Ectodermal cell (in vitro differentiated cells): ENCODE results near the gene KLRC3.
"Not testable (repeated sequence)": the region's sequence is repeated elsewhere in the genome, so short reads cannot be mapped to it uniquely, and the experiment has no call there.

Source experiments
- H3K27ac ChIP-seq: 2 replicates; pipeline ENCODE4 v1.7.0; 2013; ENCODE audit warnings: mild to moderate bottlenecking, low read depth, low read length; ENCODE audit not compliant: insufficient read depth, poor library complexity, severe bottlenecking
- H3K27me3 ChIP-seq: 2 replicates; pipeline ENCODE4 v1.7.0; 2013; ENCODE audit warnings: mild to moderate bottlenecking, low read length; ENCODE audit not compliant: insufficient read depth, control insufficient read depth, poor library complexity, severe bottlenecking
- H3K36me3 ChIP-seq: one replicate; pipeline ENCODE4 v1.7.0; 2013; ENCODE audit warnings: low read length; ENCODE audit not compliant: control insufficient read depth, insufficient read depth
- H3K4me1 ChIP-seq: one replicate; pipeline ENCODE4 v1.7.0; 2013; ENCODE audit warnings: low read length; ENCODE audit not compliant: control insufficient read depth, insufficient read depth
- H3K4me3 ChIP-seq: 2 replicates; pipeline ENCODE4 v1.7.0; 2013; ENCODE audit warnings: low read depth, low read length, control low read depth; ENCODE audit not compliant: insufficient read depth
- H3K9me3 ChIP-seq: 2 replicates; pipeline ENCODE4 v1.7.0; 2013; ENCODE audit warnings: mild to moderate bottlenecking, low read length, moderate library complexity; ENCODE audit not compliant: control insufficient read depth
- WGBS, 2 experiments: methylation state at CpG; one replicate each; pipeline ENCODE4 v1.1.7; 2013; ENCODE audit warnings: missing lambda C conversion rate in 2 of 2; 5-methylcytosine and 5-hydroxymethylcytosine counted together

Gene KLRC3

DNA sequence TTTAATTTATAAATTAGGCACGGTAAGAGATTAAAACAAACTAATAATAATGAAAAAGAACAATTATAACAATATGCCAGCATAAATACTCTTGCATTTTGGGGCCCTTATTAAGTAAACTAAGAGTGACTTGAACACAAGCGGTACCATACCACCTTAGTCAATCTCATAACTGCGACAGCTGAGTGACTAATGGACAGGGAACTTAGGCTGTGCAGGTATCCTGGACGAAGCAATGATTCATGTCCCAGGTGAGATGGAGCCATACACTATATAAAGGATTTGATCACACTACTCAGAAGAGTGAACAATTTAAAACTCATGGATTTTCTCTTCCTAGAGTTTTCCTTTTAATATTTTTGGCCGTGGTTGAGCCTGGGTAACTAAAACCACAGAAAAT, 15.1 kb downstream of the KLRC3 start:
- H3K27ac ChIP-seq = no peak overlapping the region
- no peaks in the 10 kb centered on the region for H3K27me3 ChIP-seq
- H3K9me3 ChIP-seq = no peaks in the 10 kb centered on the region
- no peak overlapping the region for H3K4me3 ChIP-seq
- 90 to 98% methylated on average over 3 to 4 of the region's 5 CpGs for WGBS, 2 experiments
- no peaks in the 10 kb centered on the region for H3K36me3 ChIP-seq
- no peaks in the 10 kb centered on the region for H3K4me1 ChIP-seq

- Histone ChIP-seq H3K27ac (no peak overlapping the region), H3K27me3 (no peaks in the 10 kb centered on the region), H3K36me3 (no peaks in the 10 kb centered on the region), H3K4me1 (no peaks in the 10 kb centered on the region), H3K4me3 (no peak overlapping the region), H3K9me3 (no peaks in the 10 kb centered on the region)
These were observed 15.6 kb downstream of the KLRC3 start for GRCh38 chr12:10404798-10405197.

GRCh38 chr12:10400829-10401228, 19.6 kb downstream of the KLRC3 start:
- no peaks in the 10 kb centered on the region for H3K36me3 ChIP-seq
- no peaks in the 10 kb centered on the region for H3K4me1 ChIP-seq
- no peaks in the 10 kb centered on the region for H3K9me3 ChIP-seq
- H3K4me3 ChIP-seq = no peak overlapping the region
- H3K27me3 ChIP-seq = no peaks in the 10 kb centered on the region
- no peak overlapping the region for H3K27ac ChIP-seq

DNA sequence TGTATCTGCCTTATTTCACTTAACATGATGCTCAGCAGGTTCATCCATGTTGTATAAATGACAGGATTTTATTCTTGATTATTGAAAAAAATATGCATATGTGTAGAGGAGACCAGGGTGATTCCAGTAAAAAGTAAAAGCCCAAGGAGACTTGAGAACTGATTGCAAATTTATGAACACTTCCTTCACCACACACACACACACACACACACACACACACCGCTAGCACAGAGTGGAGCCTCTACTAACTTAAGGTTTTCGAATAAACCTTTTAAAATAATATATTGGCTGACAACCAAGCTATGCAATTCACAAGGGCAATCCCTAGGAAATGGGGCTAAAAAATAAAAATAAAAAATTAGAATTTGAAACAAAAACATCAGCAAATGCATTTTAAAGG, 22.2 kb downstream of the KLRC3 start:
- Histone ChIP-seq H3K27me3 (no peaks in the 10 kb centered on the region), H3K9me3 (no peaks in the 10 kb centered on the region), H3K27ac (no peak overlapping the region), H3K4me1 (no peaks in the 10 kb centered on the region), H3K36me3 (no peaks in the 10 kb centered on the region), H3K4me3 (no peak overlapping the region)
- whole genome bisulfite sequencing, 2 experiments = 40 to 83% methylated on average over 1 of the region's 2 CpGs

DNA sequence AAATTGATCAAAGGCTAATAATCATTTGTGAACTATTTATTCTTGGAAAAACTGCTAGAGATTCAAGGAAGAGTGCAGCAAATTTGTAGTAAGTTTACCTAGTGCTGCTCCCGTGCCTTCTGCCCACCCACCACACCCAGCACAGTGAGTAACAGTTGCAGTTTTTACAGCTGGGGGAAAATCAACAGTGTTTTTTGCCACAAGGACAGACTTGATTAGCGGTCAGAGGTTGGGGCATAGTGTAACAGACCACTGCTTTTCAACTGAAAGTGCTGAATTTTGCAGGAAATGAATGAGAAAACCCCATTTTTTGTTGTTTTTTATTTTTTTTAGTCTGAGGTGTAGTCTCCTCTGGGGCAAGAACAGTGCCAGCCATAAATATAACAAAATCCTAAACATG, 23.1 kb downstream of the KLRC3 start:
- H3K9me3 ChIP-seq = no peaks in the 10 kb centered on the region
- H3K27me3 ChIP-seq = no peaks in the 10 kb centered on the region
- 85 to 91% methylated on average over 2 of the region's 2 CpGs for WGBS, 2 experiments
- no peak overlapping the region for H3K4me3 ChIP-seq
- H3K4me1 ChIP-seq = no peaks in the 10 kb centered on the region
- H3K36me3 ChIP-seq = no peaks in the 10 kb centered on the region
- no peak overlapping the region for H3K27ac ChIP-seq

GRCh38 chr12:10396176-10396575, 24.2 kb downstream of the KLRC3 start:
- not testable (repeated sequence) for H3K4me3 ChIP-seq, H3K36me3 ChIP-seq, H3K27ac ChIP-seq, H3K27me3 ChIP-seq, H3K4me1 ChIP-seq, H3K9me3 ChIP-seq
- WGBS, 2 experiments = 92 to 93% methylated on average over 14 to 15 of the region's 15 CpGs

- Histone ChIP-seq H3K36me3 (no peaks in the 10 kb centered on the region), H3K27ac (no peak overlapping the region), H3K4me3 (no peak overlapping the region), H3K4me1 (no peaks in the 10 kb centered on the region), H3K9me3 (no peaks in the 10 kb centered on the region), H3K27me3 (no peaks in the 10 kb centered on the region)
- 63 to 69% methylated on average over 5 to 6 of the region's 6 CpGs for WGBS, 2 experiments
These were observed 24.9 kb downstream of the KLRC3 start for GRCh38 chr12:10395390-10395998.

GRCh38 chr12:10394531-10395152, 25.8 kb downstream of the KLRC3 start:
- not testable (repeated sequence) for H3K27ac ChIP-seq, H3K36me3 ChIP-seq, H3K27me3 ChIP-seq, H3K9me3 ChIP-seq, H3K4me3 ChIP-seq, H3K4me1 ChIP-seq
- 93 to 94% methylated on average over 9 to 11 of the region's 11 CpGs for WGBS, 2 experiments

DNA sequence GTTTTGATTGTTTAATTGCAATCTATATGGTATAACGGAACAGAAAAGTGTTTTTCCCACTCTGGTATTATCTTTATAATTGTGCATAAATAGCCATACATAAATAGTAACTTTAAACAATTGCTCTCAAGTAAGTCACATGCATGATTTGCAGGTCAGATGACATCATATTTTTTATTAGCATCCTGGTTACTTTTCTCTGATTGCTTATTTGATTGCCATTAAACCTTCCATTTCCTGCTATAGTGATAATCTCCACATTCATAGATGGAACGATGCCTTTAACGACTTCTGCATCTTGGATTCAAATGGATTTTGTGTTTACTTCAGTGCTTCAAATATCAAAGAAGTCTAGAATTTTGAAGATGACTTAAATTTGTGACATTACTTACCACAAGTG, 27.1 kb downstream of the KLRC3 start:
- Histone ChIP-seq H3K27ac (no peak overlapping the region), H3K4me3 (no peak overlapping the region), H3K9me3 (no peaks in the 10 kb centered on the region), H3K36me3 (no peaks in the 10 kb centered on the region), H3K4me1 (no peaks in the 10 kb centered on the region), H3K27me3 (no peaks in the 10 kb centered on the region)
- WGBS, 2 experiments = 94 to 100% methylated on average over 2 of the region's 3 CpGs

DNA sequence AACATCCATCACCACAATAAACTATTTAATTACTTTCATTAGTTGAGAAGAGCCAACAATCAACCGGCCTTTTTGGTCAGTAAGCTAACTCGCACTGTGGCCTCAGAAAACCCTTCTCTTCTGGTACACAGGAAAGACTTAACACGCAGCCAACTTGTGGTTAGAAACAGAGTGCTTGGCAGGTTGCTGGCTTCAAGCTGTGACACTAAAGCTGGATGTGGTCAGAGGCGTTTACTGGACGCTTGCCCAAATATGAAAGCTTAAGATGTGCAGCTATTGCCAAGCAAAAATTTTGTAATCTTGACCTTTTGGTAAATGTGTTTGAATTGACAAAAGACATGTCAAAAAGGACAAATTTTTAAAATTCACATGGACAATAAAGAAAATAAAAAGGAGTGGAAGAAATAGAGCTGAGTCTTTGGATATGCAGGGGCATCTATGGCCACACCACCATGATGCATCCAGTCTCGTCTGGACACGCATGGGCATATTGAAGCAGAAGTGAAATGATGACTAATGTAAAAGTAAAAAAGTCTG, 27.9 kb downstream of the KLRC3 start:
- 88% methylated on average over 7 of the region's 7 CpGs for WGBS, 2 experiments
- H3K4me1 ChIP-seq = no peaks in the 10 kb centered on the region
- H3K27ac ChIP-seq = no peak overlapping the region
- H3K36me3 ChIP-seq = no peaks in the 10 kb centered on the region
- H3K27me3 ChIP-seq = no peaks in the 10 kb centered on the region
- H3K9me3 ChIP-seq = no peaks in the 10 kb centered on the region
- no peak overlapping the region for H3K4me3 ChIP-seq
